Thyroid gland (tissue), 4 donors: ENCODE results near the gene ABCD3. TPM values are rescaled to one million over a fixed set of nuclear protein-coding genes. Genes with fewer than 3 reads are reported as not detected.
"Not testable (repeated sequence)": the region's sequence is repeated elsewhere in the genome, so short reads cannot be mapped to it uniquely, and the experiment has no call there.

Source experiments
- DNase-seq, 2 donors: peaks; one replicate each; pipeline ENCODE4 v3.0.0-alpha.2; 2019
- H3K27ac ChIP-seq, 3 donors: fragments of 200-600 bp; sonication (generic); 1 replicate in 2 of 3; 2 replicates in 1 of 3; pipeline ENCODE4 v1.5.1; 2016 to 2019; ENCODE audit warnings: mild to moderate bottlenecking in 1 of 3, moderate library complexity in 1 of 3
- H3K27me3 ChIP-seq: fragments of 200-600 bp; sonication (generic); one replicate; pipeline ENCODE4 v1.5.1; 2019
- H3K36me3 ChIP-seq, 2 donors: fragments of 200-600 bp; sonication (generic); one replicate each; pipeline ENCODE4 v1.5.1; 2016 to 2019
- H3K4me1 ChIP-seq, 2 donors: fragments of 200-600 bp; sonication (generic); one replicate each; pipeline ENCODE4 v1.5.1; 2017 to 2019
- H3K4me3 ChIP-seq, 3 donors: fragments of 200-600 bp; sonication (generic); replicated peaks in 1 of 3; 1 replicate in 2 of 3; 2 replicates in 1 of 3; pipeline ENCODE4 v1.5.1; 2016; ENCODE audit warnings: mild to moderate bottlenecking in 1 of 3
- H3K9me3 ChIP-seq: fragments of 200-600 bp; sonication (generic); one replicate; pipeline ENCODE4 v1.5.1; 2017
- CTCF ChIP-seq, 6 experiments: fragments of 200-600 bp in 3 of 6; fragments of 450-650 bp in 3 of 6; sonication (generic) in 3 of 6; IDR thresholded peaks; one replicate each; pipeline ENCODE4 v1.5.1; 2016 to 2019; ENCODE audit warnings: antibody characterized with exemption in 6 of 6, mild to moderate bottlenecking in 2 of 6, inconsistent platforms in 1 of 6, moderate library complexity in 1 of 6
- POLR2A ChIP-seq, 2 donors: fragments of 450-650 bp; IDR thresholded peaks; one replicate each; pipeline ENCODE4 v1.6.1; 2017; ENCODE audit warnings: antibody characterized with exemption in 2 of 2, mild to moderate bottlenecking in 2 of 2, moderate library complexity in 1 of 2
- WGBS, 2 donors: methylation state at CpG; one replicate each; pipeline ENCODE4 v1.1.5; 2017; 5-methylcytosine and 5-hydroxymethylcytosine counted together
- intact Hi-C: fragments of 100-400 bp; cut with DNase I; formaldehyde crosslinking; loops from one replicate; pipeline ENCODE4 v1.15.1; 2023
- total RNA-seq, 4 donors: library from RNA; depleted of rRNA; stranded (reverse); fragments of >200 nt; gene quantifications; one replicate each; pipeline ENCODE4 v1.2.3, GENCODE V29; 2016

The ABCD3 gene
- total RNA-seq, 4 donors from 2014 or later, result 45.3 to 52.1 (median 49.2) TPM

- 24 to 30% methylated on average over 4 of the region's 4 CpGs for WGBS, 2 donors
- no peaks in the 10 kb centered on the region for H3K36me3 ChIP-seq
- no peak overlapping the region for H3K4me3 ChIP-seq
- H3K9me3 ChIP-seq, result no peaks in the 10 kb centered on the region
- peak overlapping the region in 2 of 3 donors; percentile 7 to 31 for H3K27ac ChIP-seq
- TF ChIP-seq POLR2A (IDR thresholded peaks at IDR 0.05), result no peak
- no peak for TF ChIP-seq CTCF (IDR thresholded peaks at IDR 0.05)
- no peak for DNase-seq
- H3K4me1 ChIP-seq, result peaks cover 8 to 35% of the 10 kb centered on the region in 2 donors
- intact Hi-C loops, result no loop called here
- no peaks in the 10 kb centered on the region for H3K27me3 ChIP-seq
These were observed 7.8 kb downstream of the ABCD3 start for GRCh38 chr1:94425821-94426484.

GRCh38 chr1:94426485-94426870, 8.3 kb downstream of the ABCD3 start:
- peaks cover 8 to 35% of the 10 kb centered on the region in 2 donors for H3K4me1 ChIP-seq
- H3K4me3 ChIP-seq, result not testable (repeated sequence)
- WGBS, 2 donors, result 86 to 95% methylated on average over 9 of the region's 9 CpGs

GRCh38 chr1:94428441-94428840, 10.3 kb downstream of the ABCD3 start:
- Histone ChIP-seq H3K27ac (no peak overlapping the region), H3K36me3 (no peaks in the 10 kb centered on the region), H3K27me3 (no peaks in the 10 kb centered on the region), H3K9me3 (no peaks in the 10 kb centered on the region), H3K4me3 (no peak overlapping the region), H3K4me1 (peaks cover 3 to 21% of the 10 kb centered on the region in 2 donors)
- DNase-seq, result no peak
- TF ChIP-seq CTCF (IDR thresholded peaks at IDR 0.05), result no peak
- TF ChIP-seq POLR2A (IDR thresholded peaks at IDR 0.05), result no peak
- 76 to 83% methylated on average over 5 of the region's 5 CpGs for WGBS, 2 donors
- intact Hi-C loops, result no loop called here

More at GRCh38 chr1:94426485-94426870, 8.3 kb downstream of the ABCD3 start:
- H3K36me3 ChIP-seq, DNase-seq, H3K27me3 ChIP-seq, intact Hi-C loops, H3K9me3 ChIP-seq: not testable (repeated sequence)
- peak overlapping the region in 2 of 3 donors; percentile 7 to 31 for H3K27ac ChIP-seq

- H3K4me3 ChIP-seq, H3K36me3 ChIP-seq, intact Hi-C loops, H3K27me3 ChIP-seq, DNase-seq, H3K27ac ChIP-seq, H3K9me3 ChIP-seq: not testable (repeated sequence)
- H3K4me1 ChIP-seq, result peaks cover 3 to 20% of the 10 kb centered on the region in 2 donors
- 96 to 98% methylated on average over 3 of the region's 3 CpGs for WGBS, 2 donors
These were observed 10.8 kb downstream of the ABCD3 start for GRCh38 chr1:94428927-94429528.

- WGBS, 2 donors, result 100% methylated on average over 1 of the region's 1 CpG
- H3K4me3 ChIP-seq, H3K27me3 ChIP-seq, H3K27ac ChIP-seq, H3K9me3 ChIP-seq, H3K36me3 ChIP-seq, intact Hi-C loops, DNase-seq: not testable (repeated sequence)
- peaks cover 3 to 20% of the 10 kb centered on the region in 2 donors for H3K4me1 ChIP-seq
These were observed 11.9 kb downstream of the ABCD3 start for GRCh38 chr1:94430066-94430465.

- TF ChIP-seq POLR2A (IDR thresholded peaks at IDR 0.05), result no peak
- TF ChIP-seq CTCF (IDR thresholded peaks at IDR 0.05), result no peak
- Histone ChIP-seq H3K36me3 (no peaks in the 10 kb centered on the region), H3K27ac (no peak overlapping the region), H3K4me1 (peaks cover 3 to 7% of the 10 kb centered on the region in 2 donors), H3K27me3 (no peaks in the 10 kb centered on the region), H3K9me3 (no peaks in the 10 kb centered on the region), H3K4me3 (no peak overlapping the region)
- no peak for DNase-seq
- intact Hi-C loops, result no loop called here
- 97 to 98% methylated on average over 2 of the region's 2 CpGs for WGBS, 2 donors
These were observed 15.7 kb downstream of the ABCD3 start for GRCh38 chr1:94433866-94434265.
